GM23248 (cell line): ENCODE measurements around the gene NTNG1.

Source experiments
- EZH2 ChIP-seq: fragments of 200-600 bp; sonication (generic); IDR thresholded peaks from 2 replicates; pipeline ENCODE4 v1.6.1; 2018; ENCODE audit warnings: antibody characterized with exemption, mild to moderate bottlenecking; ENCODE audit not compliant: insufficient read depth, poor library complexity, severe bottlenecking
- EZH2phosphoT487 ChIP-seq: fragments of 200-600 bp; sonication (generic); IDR thresholded peaks from 2 replicates; pipeline ENCODE4 v1.6.1; 2018; ENCODE audit warnings: antibody characterized with exemption, moderate library complexity, mild to moderate bottlenecking, low read depth; ENCODE audit not compliant: insufficient read depth

DNA sequence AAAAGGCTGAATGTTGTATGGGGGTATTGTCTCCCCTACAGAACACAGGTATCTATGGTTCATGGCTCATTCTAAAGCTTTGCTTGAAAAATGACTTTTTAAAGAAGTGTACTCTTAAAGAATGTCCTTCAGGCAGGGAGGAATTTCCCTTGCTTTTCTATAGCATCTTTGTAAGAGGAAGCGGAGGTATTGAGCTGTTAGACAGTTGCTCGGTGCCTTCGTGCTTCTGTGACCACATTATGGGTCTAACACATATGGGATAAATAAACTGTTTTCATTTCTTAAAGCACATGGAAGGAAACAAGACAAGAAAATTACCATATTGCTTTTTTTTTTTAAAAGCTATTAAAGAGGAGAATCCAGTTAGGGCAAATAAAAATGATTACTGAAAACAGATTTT is 182.9 kb downstream of the NTNG1 start:
- TF ChIP-seq EZH2 (no peak), EZH2phosphoT487 (no peak)
